Spleen (tissue), 7 donors: Measurements from ENCODE around the gene ANKRD44.

ENCODE experiments used
- POLR2A ChIP-seq, 3 donors: fragments of 450-650 bp; IDR thresholded peaks; one replicate each; pipeline ENCODE4 v1.5.1; 2017; ENCODE audit warnings: antibody characterized with exemption in 3 of 3, mild to moderate bottlenecking in 1 of 3
- TF ChIP-seq, protein P1 (sequence below), 11 experiments: fragments of 200-600 bp in 7 of 11; fragments of 450-650 bp in 4 of 11; sonication (generic) in 4 of 11; IDR thresholded peaks in 8 of 11; conservative IDR thresholded peaks in 3 of 11; 1 replicate in 7 of 11; 2 replicates in 4 of 11; pipeline versions ENCODE4 v1.4.0 to v1.8.0; 2016 to 2021; ENCODE audit warnings: antibody characterized with exemption in 11 of 11, inconsistent platforms in 4 of 11, mild to moderate bottlenecking in 1 of 11
- donor health status: DM: no; HTN: no; CAD: no; lungs with moderate emphysema.
- donor health status: DM: no; HTN: no; CAD: no.
- donor health status: DM: no; HTN: no; CAD: no.

DNA sequence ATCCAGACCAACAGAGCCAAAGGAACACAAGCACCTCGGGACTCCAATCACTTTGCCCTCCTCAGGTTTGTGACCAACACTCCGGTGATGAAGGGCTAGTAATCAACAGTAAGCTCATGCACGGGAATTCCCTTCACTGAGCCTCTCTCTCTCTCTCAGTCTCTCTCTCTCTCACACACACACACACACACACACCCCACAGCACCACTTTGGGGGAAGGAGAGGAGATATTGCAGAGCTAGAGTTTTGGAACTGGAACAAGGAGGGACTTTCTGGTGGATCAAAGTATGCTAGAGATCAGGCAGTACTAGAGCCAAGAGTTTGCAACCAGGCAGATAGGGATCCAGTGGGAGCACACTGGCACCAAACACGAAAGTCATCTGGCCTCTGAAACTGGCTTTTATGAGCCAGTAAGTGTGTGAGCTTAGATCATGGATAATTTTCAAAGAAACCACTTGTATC lies 98.7 kb downstream of the ANKRD44 start:
- no peak for TF ChIP-seq POLR2A (IDR thresholded peaks at IDR 0.05)
- TF ChIP-seq, protein P1, sequence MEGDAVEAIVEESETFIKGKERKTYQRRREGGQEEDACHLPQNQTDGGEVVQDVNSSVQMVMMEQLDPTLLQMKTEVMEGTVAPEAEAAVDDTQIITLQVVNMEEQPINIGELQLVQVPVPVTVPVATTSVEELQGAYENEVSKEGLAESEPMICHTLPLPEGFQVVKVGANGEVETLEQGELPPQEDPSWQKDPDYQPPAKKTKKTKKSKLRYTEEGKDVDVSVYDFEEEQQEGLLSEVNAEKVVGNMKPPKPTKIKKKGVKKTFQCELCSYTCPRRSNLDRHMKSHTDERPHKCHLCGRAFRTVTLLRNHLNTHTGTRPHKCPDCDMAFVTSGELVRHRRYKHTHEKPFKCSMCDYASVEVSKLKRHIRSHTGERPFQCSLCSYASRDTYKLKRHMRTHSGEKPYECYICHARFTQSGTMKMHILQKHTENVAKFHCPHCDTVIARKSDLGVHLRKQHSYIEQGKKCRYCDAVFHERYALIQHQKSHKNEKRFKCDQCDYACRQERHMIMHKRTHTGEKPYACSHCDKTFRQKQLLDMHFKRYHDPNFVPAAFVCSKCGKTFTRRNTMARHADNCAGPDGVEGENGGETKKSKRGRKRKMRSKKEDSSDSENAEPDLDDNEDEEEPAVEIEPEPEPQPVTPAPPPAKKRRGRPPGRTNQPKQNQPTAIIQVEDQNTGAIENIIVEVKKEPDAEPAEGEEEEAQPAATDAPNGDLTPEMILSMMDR (IDR thresholded peaks at IDR 0.05 in 8 of 11, conservative IDR thresholded peaks at IDR 0.05 in 3 of 11): no peak
